Panc1 (cell line): ENCODE data around the gene B9D2. TPM values are rescaled to one million over a fixed set of nuclear protein-coding genes. Genes with fewer than 3 reads are reported as not detected.

Experiments used
- ATAC-seq: fragments of 200-7000 bp; cut with Tn5 transposase; 2 replicates; pipeline ENCODE4 v1.9.1; 2020; ENCODE audit warnings: mild to moderate bottlenecking, moderate library complexity
- BruUV-seq: library from RNA; stranded (reverse); fragments of 400-500 nt; replicated peaks from 2 replicates; lab custom pipeline; 2021; lab: Mats Ljungman, UMichigan
- CTCF ChIA-PET: fragments of 300-600 bp; sonication (Branson Sonifier 250); formaldehyde crosslinking; loops from one replicate; lab custom pipeline; 2022; ENCODE audit warnings: antibody characterized with exemption; lab: Charles Lee
- POLR2A ChIA-PET: fragments of 300-600 bp; sonication (Branson Sonifier 250); formaldehyde crosslinking; loops from one replicate; lab custom pipeline; 2022; ENCODE audit warnings: antibody characterized with exemption; lab: Charles Lee
- DNase-seq: peaks from one replicate; pipeline ENCODE4 v3.0.0-alpha.2; 2010; ENCODE audit warnings: low read depth, low spot score
- H3K27ac ChIP-seq: 2 replicates; pipeline ENCODE4 v1.5.1; 2011; ENCODE audit warnings: mild to moderate bottlenecking, low read length, inconsistent platforms
- H3K27me3 ChIP-seq: fragments of 200-500 bp; sonication (Bioruptor generic); 2 replicates; pipeline ENCODE4 v1.6.0; 2014; ENCODE audit warnings: low read length, inconsistent platforms; ENCODE audit not compliant: control insufficient read depth, insufficient read depth
- H3K36me3 ChIP-seq: fragments of 200-500 bp; sonication (Bioruptor generic); 2 replicates; pipeline ENCODE4 v1.5.1; 2014; ENCODE audit warnings: inconsistent platforms, mild to moderate bottlenecking, low read length, moderate library complexity; ENCODE audit not compliant: control insufficient read depth, insufficient read depth
- H3K4me1 ChIP-seq: 2 replicates; pipeline ENCODE4 v1.5.1; 2011; ENCODE audit warnings: inconsistent platforms, mild to moderate bottlenecking, low read length, moderate library complexity; ENCODE audit not compliant: control insufficient read depth, insufficient read depth
- H3K4me3 ChIP-seq, 2 experiments: 2 replicates each; pipeline ENCODE4 v1.5.1; 2011 to 2012; ENCODE audit warnings: low read depth in 2 of 2, low read length in 2 of 2, mild to moderate bottlenecking in 2 of 2, inconsistent platforms in 1 of 2, moderate library complexity in 1 of 2
- H3K9me3 ChIP-seq: fragments of 200-500 bp; sonication (Bioruptor generic); 2 replicates; pipeline ENCODE4 v1.5.1; 2014; ENCODE audit warnings: low read depth, mild to moderate bottlenecking, inconsistent platforms, low read length, moderate library complexity; ENCODE audit not compliant: control insufficient read depth, insufficient read depth
- CTCF ChIP-seq: fragments of 450-650 bp; IDR thresholded peaks from 2 replicates; pipeline ENCODE4 v1.5.1; 2017; ENCODE audit warnings: mild to moderate bottlenecking
- POLR2AphosphoS5 ChIP-seq: IDR thresholded peaks from 2 replicates; pipeline ENCODE4 v1.6.1; 2012; ENCODE audit warnings: mild to moderate bottlenecking, low read depth, low read length, moderate library complexity
- REST ChIP-seq, 2 experiments: IDR thresholded peaks; 2 replicates each; pipeline ENCODE4 v1.6.1; 2011 to 2012; ENCODE audit warnings: low read depth in 2 of 2, control low read depth in 1 of 2, low read length in 1 of 2, mild to moderate bottlenecking in 1 of 2, moderate library complexity in 1 of 2; ENCODE audit not compliant: insufficient read depth in 1 of 2
- SIN3A ChIP-seq: IDR thresholded peaks from 2 replicates; pipeline ENCODE4 v1.6.1; 2012; ENCODE audit warnings: low read depth, mild to moderate bottlenecking, low read length, moderate library complexity, borderline replicate concordance; ENCODE audit not compliant: insufficient read depth
- TCF7L2 ChIP-seq: IDR thresholded peaks from 2 replicates; pipeline ENCODE4 v1.6.1; 2011; ENCODE audit warnings: mild to moderate bottlenecking, low read depth, low read length, inconsistent platforms
- in situ Hi-C: cut with HindIII; loops from 2 replicates; pipeline ENCODE4 v1.10.0; 2016; ENCODE audit warnings: low sequenced_read_pairs, low pct_unique_long_range_greater_than_20kb
- intact Hi-C: fragments of 100-400 bp; cut with micrococcal nuclease; formaldehyde crosslinking; loops from one replicate; pipeline ENCODE4 v1.10.0; 2022; ENCODE audit not compliant: unreplicated experiment
- total RNA-seq: library from RNA; stranded (reverse); gene quantifications from one replicate; pipeline ENCODE4 v1.2.1, GENCODE V29; 2021; ENCODE audit not compliant: unreplicated experiment

Gene B9D2
- total RNA-seq, 1 experiment from 2014 or later: 7.1 TPM

- DNase-seq (no peak), ATAC-seq (no peak)
- Histone ChIP-seq H3K36me3 (peaks cover 5% of the 10 kb centered on the region; the same call in 1 of the 2 replicates), H3K9me3 (no peaks in the 10 kb centered on the region), H3K27me3 (no peaks in the 10 kb centered on the region), H3K27ac (no peak overlapping the region), H3K4me1 (no peaks in the 10 kb centered on the region), H3K4me3 (no peak overlapping the region)
- CTCF ChIA-PET: no interaction called here
- POLR2A ChIA-PET: no interaction called here
- intact Hi-C loops (no loop called here), in situ Hi-C loops (no loop called here)
- no TSS peak for BruUV-seq
- TF ChIP-seq POLR2AphosphoS5 (no peak), SIN3A (no peak), TCF7L2 (no peak), CTCF (no peak), REST (IDR thresholded peaks at IDR 0.05; ENCODE audit: insufficient read depth in 1 of 2, low read depth in 2 of 2, low read length in 1 of 2) (no peak)
Measured at GRCh38 chr19:41402010-41402409, 38.1 kb upstream of the B9D2 start.

GRCh38 chr19:41401483-41401882 is 37.5 kb upstream of the B9D2 start:
- no peaks in the 10 kb centered on the region for H3K27me3 ChIP-seq
- no peak for ATAC-seq
- peaks cover 8% of the 10 kb centered on the region; the same call in 1 of the 2 replicates for H3K36me3 ChIP-seq
- TSS peak; percentile 25 for BruUV-seq
- CTCF ChIA-PET: no interaction called here
- no peaks in the 10 kb centered on the region for H3K9me3 ChIP-seq
- no peak for TF ChIP-seq POLR2AphosphoS5
- TF ChIP-seq CTCF: no peak
- no peak for TF ChIP-seq REST (IDR thresholded peaks at IDR 0.05; ENCODE audit: insufficient read depth in 1 of 2, low read depth in 2 of 2, low read length in 1 of 2)
- TF ChIP-seq SIN3A: no peak
- TF ChIP-seq TCF7L2: no peak
- in situ Hi-C loops (no loop called here), intact Hi-C loops (no loop called here)
- H3K27ac ChIP-seq: no peak overlapping the region
- POLR2A ChIA-PET: no interaction called here
- DNase-seq: no peak
- H3K4me1 ChIP-seq: no peaks in the 10 kb centered on the region
- H3K4me3 ChIP-seq: no peak overlapping the region
